IMR-90 (cell line): ENCODE results near the gene ATP13A1. TPM values are rescaled to one million over a fixed set of nuclear protein-coding genes. Genes with fewer than 3 reads are reported as not detected.

Source experiments
- ATAC-seq: fragments of 200-7000 bp; cut with Tn5 transposase; 2 replicates; pipeline ENCODE4 v1.9.1; 2020; ENCODE audit warnings: low read depth, mild to moderate bottlenecking, moderate library complexity
- BruUV-seq: library from RNA; stranded (reverse); fragments of 400-500 nt; replicated peaks from 2 replicates; lab custom pipeline; 2021; lab: Mats Ljungman, UMichigan
- CTCF ChIA-PET: fragments of 300-600 bp; formaldehyde crosslinking; extraction: SDS; loops from one replicate; lab custom pipeline; 2021; ENCODE audit warnings: antibody characterized with exemption; lab: Yijun Ruan, JAX
- POLR2A ChIA-PET: fragments of 300-600 bp; sonication (Branson Sonifier 250); formaldehyde crosslinking; loops from one replicate; lab custom pipeline; 2022; ENCODE audit warnings: antibody characterized with exemption; ENCODE audit not compliant: unreplicated experiment; lab: Charles Lee
- DNase-seq: peaks from one replicate; pipeline ENCODE4 v3.0.0; 2013
- H2AFZ ChIP-seq: replicated peaks from 2 replicates; pipeline ENCODE3; 2013; ENCODE audit warnings: low read length, mild to moderate bottlenecking; ENCODE audit not compliant: poor library complexity
- H2AK5ac ChIP-seq: 2 replicates; pipeline ENCODE4 v1.6.1; 2013; ENCODE audit warnings: low read depth, low read length, inconsistent platforms
- H2AK9ac ChIP-seq: replicated peaks from 2 replicates; pipeline ENCODE3; 2013; ENCODE audit warnings: mild to moderate bottlenecking, low read depth, low read length, moderate library complexity; ENCODE audit not compliant: poor library complexity
- H2BK120ac ChIP-seq: 2 replicates; pipeline ENCODE4 v1.6.1; 2013; ENCODE audit warnings: low read depth, low read length, inconsistent platforms
- H2BK15ac ChIP-seq: 3 replicates; pipeline ENCODE4 v1.6.1; 2013; ENCODE audit warnings: low read depth, low read length, inconsistent platforms
- H2BK20ac ChIP-seq: 2 replicates; pipeline ENCODE4 v1.6.1; 2013; ENCODE audit warnings: low read depth, mild to moderate bottlenecking, inconsistent platforms, low read length, moderate library complexity
- H2BK5ac ChIP-seq: 2 replicates; pipeline ENCODE4 v1.6.1; 2013; ENCODE audit warnings: mild to moderate bottlenecking, low read depth, low read length, inconsistent platforms; ENCODE audit not compliant: poor library complexity, severe bottlenecking
- H3K14ac ChIP-seq: replicated peaks from 2 replicates; pipeline ENCODE4 v1.6.1; 2013; ENCODE audit warnings: low read depth, low read length, inconsistent platforms
- H3K18ac ChIP-seq: 2 replicates; pipeline ENCODE4 v1.6.1; 2013; ENCODE audit warnings: low read depth, low read length, control low read depth
- H3K23ac ChIP-seq: 2 replicates; pipeline ENCODE4 v1.6.1; 2013; ENCODE audit warnings: low read depth, low read length, inconsistent platforms
- H3K27ac ChIP-seq: 2 replicates; pipeline ENCODE4 v1.5.1; 2013; ENCODE audit warnings: mild to moderate bottlenecking, control low read depth, low read length; ENCODE audit not compliant: insufficient read depth
- H3K27me3 ChIP-seq: 2 replicates; pipeline ENCODE4 v1.6.1; 2013; ENCODE audit warnings: low read length; ENCODE audit not compliant: control insufficient read depth, insufficient read depth
- H3K36me3 ChIP-seq: 2 replicates; pipeline ENCODE4 v1.6.1; 2013; ENCODE audit warnings: low read length, mixed read lengths; ENCODE audit not compliant: control insufficient read depth, insufficient read depth
- H3K4ac ChIP-seq: 2 replicates; pipeline ENCODE4 v1.6.1; 2013; ENCODE audit warnings: low read depth, low read length, inconsistent platforms
- H3K4me1 ChIP-seq: 2 replicates; pipeline ENCODE4 v1.6.1; 2013; ENCODE audit warnings: low read length, mixed read lengths; ENCODE audit not compliant: control insufficient read depth, insufficient read depth
- H3K4me2 ChIP-seq: 2 replicates; pipeline ENCODE4 v1.6.1; 2013; ENCODE audit warnings: low read depth, mild to moderate bottlenecking, control low read depth, low read length, moderate library complexity
- H3K4me3 ChIP-seq: 2 replicates; pipeline ENCODE4 v1.5.1; 2013; ENCODE audit warnings: low read depth, mild to moderate bottlenecking, control low read depth, low read length, moderate library complexity; ENCODE audit not compliant: insufficient read depth
- H3K56ac ChIP-seq: 2 replicates; pipeline ENCODE4 v1.6.1; 2013; ENCODE audit warnings: low read length, inconsistent platforms; ENCODE audit not compliant: insufficient read depth; ENCODE audit errors: extremely low read depth
- H3K79me1 ChIP-seq, 2 experiments: 2 replicates each; pipeline ENCODE4 v1.6.1; 2013; ENCODE audit warnings: low read length in 2 of 2, inconsistent platforms in 1 of 2, low read depth in 1 of 2
- H3K9ac ChIP-seq: 2 replicates; pipeline ENCODE4 v1.6.1; 2013; ENCODE audit warnings: low read depth, low read length, control low read depth
- H3K9me1 ChIP-seq: 2 replicates; pipeline ENCODE4 v1.6.1; 2013; ENCODE audit warnings: low read length, inconsistent platforms; ENCODE audit not compliant: insufficient read depth
- H3K9me3 ChIP-seq: 2 replicates; pipeline ENCODE4 v1.6.1; 2013; ENCODE audit warnings: low read length; ENCODE audit not compliant: control insufficient read depth, insufficient read depth
- H4K20me1 ChIP-seq: 2 replicates; pipeline ENCODE4 v1.6.1; 2013; ENCODE audit warnings: low read length, inconsistent platforms; ENCODE audit not compliant: insufficient read depth
- H4K5ac ChIP-seq: 2 replicates; pipeline ENCODE4 v1.6.1; 2013; ENCODE audit warnings: mild to moderate bottlenecking, low read depth, low read length, control low read depth
- H4K8ac ChIP-seq, 2 experiments: 2 replicates each; pipeline ENCODE4 v1.6.1; 2013; ENCODE audit warnings: low read depth in 2 of 2, low read length in 2 of 2, control low read depth in 1 of 2, inconsistent platforms in 1 of 2
- H4K91ac ChIP-seq: 2 replicates; pipeline ENCODE4 v1.6.1; 2013; ENCODE audit warnings: low read depth, low read length, inconsistent platforms; ENCODE audit not compliant: insufficient read depth
- BHLHE40 ChIP-seq: fragments of 150-350 bp; IDR thresholded peaks from 2 replicates; pipeline ENCODE4 v1.6.1; 2016; ENCODE audit warnings: mild to moderate bottlenecking, low read depth, low read length
- MAFK ChIP-seq: IDR thresholded peaks from 2 replicates; pipeline ENCODE4 v1.6.1; 2012; ENCODE audit warnings: low read depth, low read length, improper control_type of control experiment
- NFE2L2 ChIP-seq: fragments of 150-350 bp; IDR thresholded peaks from 2 replicates; pipeline ENCODE4 v1.6.1; 2016; ENCODE audit warnings: low read depth, mild to moderate bottlenecking, low read length
- POLR2A ChIP-seq: IDR thresholded peaks from 2 replicates; pipeline ENCODE4 v1.6.1; 2012; ENCODE audit warnings: mild to moderate bottlenecking, low read depth, low read length
- RFX5 ChIP-seq: IDR thresholded peaks from 2 replicates; pipeline ENCODE4 v1.8.0; 2012; ENCODE audit warnings: low read depth, mild to moderate bottlenecking, low read length, moderate library complexity
- WGBS, 2 experiments: methylation state at CpG; one replicate each; pipeline versions ENCODE4 v1.1.5 to v1.1.7; 2013; ENCODE audit warnings: missing lambda C conversion rate in 2 of 2; ENCODE audit not compliant: insufficient read length in 1 of 2; ENCODE audit errors: extremely low coverage in 2 of 2; 5-methylcytosine and 5-hydroxymethylcytosine counted together
- dilution Hi-C: fragments of 300-500 bp; cut with HindIII; formaldehyde crosslinking; loops from one replicate; pipeline ENCODE4 v1.14.3; 2018; ENCODE audit warnings: low sequenced_read_pairs; ENCODE audit not compliant: unreplicated experiment
- in situ Hi-C: fragments of 300-500 bp; cut with MboI; formaldehyde crosslinking; loops from 3 replicates; pipeline ENCODE4 v1.14.3; 2019; ENCODE audit warnings: low sequenced_read_pairs, inconsistent platforms, mixed read lengths
- intact Hi-C: fragments of 100-400 bp; cut with micrococcal nuclease; formaldehyde crosslinking; loops from 2 replicates; pipeline ENCODE4 v1.10.0; 2022
- polyA plus RNA-seq, 3 experiments: library from polyadenylated mRNA; depleted of rRNA; stranded (reverse); fragments of >200 nt; gene quantifications; 2 replicates each; pipeline ENCODE4 v1.2.3, GENCODE V29; 2012; ENCODE audit warnings: low replicate concordance in 1 of 3
- total RNA-seq: library from RNA; depleted of rRNA; stranded (reverse); fragments of >200 nt; gene quantifications from 2 replicates; pipeline ENCODE4 v1.2.3, GENCODE V29; 2012

The ATP13A1 gene
- total and polyA plus RNA-seq, 2 of the 4 experiments (the other 2 are of a cell fraction): 13.3 to 43.8 TPM

- no peaks in the 10 kb centered on the region for H4K20me1 ChIP-seq
- H3K27ac ChIP-seq: no peak overlapping the region
- H3K4me3 ChIP-seq: no peak overlapping the region
- no peak overlapping the region for H3K56ac ChIP-seq
- TF ChIP-seq NFE2L2 (no peak), RFX5 (no peak), MAFK (no peak), POLR2A (no peak), BHLHE40 (no peak)
- H2AFZ ChIP-seq: no peak overlapping the region
- H2BK20ac ChIP-seq: no peak overlapping the region
- peaks cover 0 to 3% of the 10 kb centered on the region in 2 experiments; a peak in 1 of 4 replicates for H3K79me1 ChIP-seq
- H3K4me1 ChIP-seq: no peaks in the 10 kb centered on the region
- no peak overlapping the region for H2AK9ac ChIP-seq
- no peak overlapping the region for H2BK5ac ChIP-seq
- no peak overlapping the region for H4K8ac ChIP-seq
- intact Hi-C loops: no loop called here
- POLR2A ChIA-PET: no interaction called here
- H3K23ac ChIP-seq: no peak overlapping the region
- CTCF ChIA-PET: no interaction called here
- no peak overlapping the region for H4K5ac ChIP-seq
- no peak for ATAC-seq
- 100% methylated on average over 4 of the region's 9 CpGs; no CpG with 5 or more reads in 1 of the 2 experiments for WGBS, 2 experiments
- no peak overlapping the region for H2AK5ac ChIP-seq
- H3K9ac ChIP-seq: no peak overlapping the region
- H3K36me3 ChIP-seq: peaks cover 78% of the 10 kb centered on the region
- dilution Hi-C loops: no loop called here
- H3K27me3 ChIP-seq: no peaks in the 10 kb centered on the region
- no peak overlapping the region for H3K4ac ChIP-seq
- no peak overlapping the region for H4K91ac ChIP-seq
- H2BK15ac ChIP-seq: no peak overlapping the region
- no peak overlapping the region for H2BK120ac ChIP-seq
- H3K14ac ChIP-seq: no peak overlapping the region
- DNase-seq: no peak
- H3K4me2 ChIP-seq: no peak overlapping the region
- no TSS peak for BruUV-seq
- no peak overlapping the region for H3K18ac ChIP-seq
- H3K9me1 ChIP-seq: no peaks in the 10 kb centered on the region; the same call in 1 of the 2 replicates
- in situ Hi-C loops: no loop called here
- no peaks in the 10 kb centered on the region for H3K9me3 ChIP-seq
Measured at GRCh38 chr19:19650331-19650730, 13.1 kb downstream of the ATP13A1 start.
